ENCODE results near the gene SMCO4. TPM values are rescaled to one million over a fixed set of nuclear protein-coding genes. Genes with fewer than 3 reads are reported as not detected.
"Not testable (repeated sequence)": the region's sequence is repeated elsewhere in the genome, so short reads cannot be mapped to it uniquely, and the experiment has no call there.

SMCO4 gene
- total RNA-seq, 1 experiment from 2014 or later: 23.0 TPM

DNA sequence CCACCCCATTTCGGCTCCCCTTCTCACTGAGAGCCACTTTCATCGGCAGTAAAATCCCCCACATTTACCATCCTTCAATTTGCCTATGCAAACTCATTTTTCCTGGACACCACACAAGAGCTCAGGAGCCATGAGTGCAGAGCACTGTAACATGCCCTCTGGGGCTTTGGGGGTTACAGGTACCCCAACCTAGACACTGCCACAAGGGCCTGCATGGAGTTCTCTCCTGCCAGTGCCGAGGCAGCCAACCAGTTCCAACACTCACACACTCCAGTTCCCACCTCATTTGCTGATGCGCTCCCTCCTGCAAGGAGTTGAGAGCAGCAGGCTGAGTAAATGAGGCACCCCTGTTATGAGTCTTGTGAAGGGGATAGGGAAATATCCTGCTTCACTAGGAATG is 76.1 kb downstream of the SMCO4 start:
- Histone ChIP-seq H3K27me3 (ENCODE audit: insufficient read depth, low read depth) (peaks cover 1% of the 10 kb centered on the region; the same call in 1 of the 2 replicates), H3K36me3 (ENCODE audit: low read depth) (no peaks in the 10 kb centered on the region), H3K4me2 (no peak overlapping the region), H4K20me1 (ENCODE audit: insufficient read depth) (no peaks in the 10 kb centered on the region), H3K9me2 (ENCODE audit: insufficient read depth) (no peaks in the 10 kb centered on the region), H2AFZ (no peak overlapping the region), H3F3A (ENCODE audit: insufficient read depth, low read depth) (no peaks in the 10 kb centered on the region), H3K9me3 (ENCODE audit: insufficient read depth, low read depth) (no peaks in the 10 kb centered on the region), H3K4me1 (replicated peaks; ENCODE audit: insufficient read depth) (no peaks in the 10 kb centered on the region), H3K4me3 (no peak overlapping the region), H3K79me2 (ENCODE audit: low read depth) (no peaks in the 10 kb centered on the region), H3K27ac (no peak overlapping the region)
- POLR2A ChIA-PET (ENCODE audit: unreplicated experiment): no interaction called here
- no peak for TF ChIP-seq EZH2 (IDR thresholded peaks at IDR 0.05; ENCODE audit: low read depth)
- no peak for TF ChIP-seq CTCF (conservative IDR thresholded peaks at IDR 0.05)
- DNase-seq: no peak
- intact Hi-C loops (cut with micrococcal nuclease; ENCODE audit: unreplicated experiment): no loop called here
- no TSS peak for BruUV-seq (replicated peaks)
- CTCF ChIA-PET: no interaction called here

GRCh38 chr11:93464927-93465540 is 78.2 kb downstream of the SMCO4 start:
- Histone ChIP-seq H3K36me3 (ENCODE audit: low read depth) (no peaks in the 10 kb centered on the region), H3K4me2 (no peak overlapping the region), H3K79me2 (ENCODE audit: low read depth) (no peaks in the 10 kb centered on the region), H3K4me1 (replicated peaks; ENCODE audit: insufficient read depth) (no peaks in the 10 kb centered on the region), H3K9me3 (ENCODE audit: insufficient read depth, low read depth) (no peaks in the 10 kb centered on the region), H2AFZ (no peak overlapping the region), H3F3A (ENCODE audit: insufficient read depth, low read depth) (no peaks in the 10 kb centered on the region), H3K27ac (no peak overlapping the region), H3K27me3 (ENCODE audit: insufficient read depth, low read depth) (peaks cover 11% of the 10 kb centered on the region; the same call in 1 of the 2 replicates), H4K20me1 (ENCODE audit: insufficient read depth) (no peaks in the 10 kb centered on the region), H3K9me2 (ENCODE audit: insufficient read depth) (no peaks in the 10 kb centered on the region), H3K4me3 (no peak overlapping the region)
- POLR2A ChIA-PET (ENCODE audit: unreplicated experiment): no interaction called here
- intact Hi-C loops (cut with micrococcal nuclease; ENCODE audit: unreplicated experiment): no loop called here
- CTCF ChIA-PET: no interaction called here
- no TSS peak for BruUV-seq (replicated peaks)
- DNase-seq: no peak
- no peak for TF ChIP-seq EZH2 (IDR thresholded peaks at IDR 0.05; ENCODE audit: low read depth)
- TF ChIP-seq CTCF (conservative IDR thresholded peaks at IDR 0.05): no peak

GRCh38 chr11:93463666-93464065 is 79.5 kb downstream of the SMCO4 start:
- H3K36me3 ChIP-seq (ENCODE audit: low read depth); H3K9me2 ChIP-seq (ENCODE audit: insufficient read depth); intact Hi-C loops (cut with micrococcal nuclease; ENCODE audit: unreplicated experiment); POLR2A ChIA-PET (ENCODE audit: unreplicated experiment); H2AFZ ChIP-seq; DNase-seq; H3F3A ChIP-seq (ENCODE audit: insufficient read depth, low read depth); CTCF ChIA-PET; H3K4me3 ChIP-seq; H3K4me2 ChIP-seq; H3K79me2 ChIP-seq (ENCODE audit: low read depth); BruUV-seq (replicated peaks); H4K20me1 ChIP-seq (ENCODE audit: insufficient read depth); H3K4me1 ChIP-seq (replicated peaks; ENCODE audit: insufficient read depth); H3K27ac ChIP-seq; H3K9me3 ChIP-seq (ENCODE audit: insufficient read depth, low read depth): not testable (repeated sequence)
- peaks cover 11% of the 10 kb centered on the region; the same call in 1 of the 2 replicates for H3K27me3 ChIP-seq (ENCODE audit: insufficient read depth, low read depth)

GRCh38 chr11:93458286-93458685 is 84.9 kb downstream of the SMCO4 start:
- H3K9me3 ChIP-seq (ENCODE audit: insufficient read depth, low read depth): no peaks in the 10 kb centered on the region
- no peaks in the 10 kb centered on the region for H3K79me2 ChIP-seq (ENCODE audit: low read depth)
- BruUV-seq (replicated peaks): no TSS peak
- no peaks in the 10 kb centered on the region for H3K36me3 ChIP-seq (ENCODE audit: low read depth)
- no peak overlapping the region for H3K27ac ChIP-seq
- no peaks in the 10 kb centered on the region for H3F3A ChIP-seq (ENCODE audit: insufficient read depth, low read depth)
- no peak overlapping the region for H3K4me2 ChIP-seq
- no peak overlapping the region for H3K4me3 ChIP-seq
- H3K9me2 ChIP-seq (ENCODE audit: insufficient read depth): peaks cover 4% of the 10 kb centered on the region; the same call in 1 of the 2 replicates
- no peak for TF ChIP-seq CTCF (conservative IDR thresholded peaks at IDR 0.05)
- no peak for TF ChIP-seq EZH2 (IDR thresholded peaks at IDR 0.05; ENCODE audit: low read depth)
- no peak overlapping the region for H2AFZ ChIP-seq
- intact Hi-C loops (cut with micrococcal nuclease; ENCODE audit: unreplicated experiment): no loop called here
- peaks cover 11% of the 10 kb centered on the region; the same call in 1 of the 2 replicates for H3K27me3 ChIP-seq (ENCODE audit: insufficient read depth, low read depth)
- no peaks in the 10 kb centered on the region for H4K20me1 ChIP-seq (ENCODE audit: insufficient read depth)
- CTCF ChIA-PET: no interaction called here
- no peak for DNase-seq
- H3K4me1 ChIP-seq (replicated peaks; ENCODE audit: insufficient read depth): no peaks in the 10 kb centered on the region
- POLR2A ChIA-PET (ENCODE audit: unreplicated experiment): no interaction called here
